Measurements from ENCODE around the gene AP2A2.

AP2A2 gene

GRCh38 chr11:1041471-1041870 lies 115.8 kb downstream of the AP2A2 start:
- ChIA-PET POLR2A (interaction anchor here (0.6 kb wide), 1 partner anchor 124 kb away, joined by 5 read pairs; no protein-coding TSS in a partner anchor), CTCF (interaction anchor here (1.3 kb wide), 1 partner anchor 10 kb away, joined by 6 read pairs; no protein-coding TSS in a partner anchor)
- Histone ChIP-seq H3K27ac (ENCODE audit: extremely low read depth, low read depth, low read length) (no peak overlapping the region), H3K36me3 (ENCODE audit: control insufficient read depth in 2 of 2, insufficient read depth in 1 of 2, low read length in 2 of 2) (no peaks in the 10 kb centered on the region), H3K9me3 (ENCODE audit: control insufficient read depth, insufficient read depth, low read depth, low read length) (no peaks in the 10 kb centered on the region), H3K4me1 (ENCODE audit: control insufficient read depth, insufficient read depth, low read length) (no peaks in the 10 kb centered on the region), H3K4me3 (ENCODE audit: low read depth, low read length) (no peak overlapping the region)
- TF ChIP-seq SALL2 (tag by site-specific recombination; IDR thresholded peaks at IDR 0.05; ENCODE audit: borderline replicate concordance): no peak
- TF ChIP-seq ZNF350 (tag by site-specific recombination; IDR thresholded peaks at IDR 0.05): no peak
- TF ChIP-seq, protein P1, sequence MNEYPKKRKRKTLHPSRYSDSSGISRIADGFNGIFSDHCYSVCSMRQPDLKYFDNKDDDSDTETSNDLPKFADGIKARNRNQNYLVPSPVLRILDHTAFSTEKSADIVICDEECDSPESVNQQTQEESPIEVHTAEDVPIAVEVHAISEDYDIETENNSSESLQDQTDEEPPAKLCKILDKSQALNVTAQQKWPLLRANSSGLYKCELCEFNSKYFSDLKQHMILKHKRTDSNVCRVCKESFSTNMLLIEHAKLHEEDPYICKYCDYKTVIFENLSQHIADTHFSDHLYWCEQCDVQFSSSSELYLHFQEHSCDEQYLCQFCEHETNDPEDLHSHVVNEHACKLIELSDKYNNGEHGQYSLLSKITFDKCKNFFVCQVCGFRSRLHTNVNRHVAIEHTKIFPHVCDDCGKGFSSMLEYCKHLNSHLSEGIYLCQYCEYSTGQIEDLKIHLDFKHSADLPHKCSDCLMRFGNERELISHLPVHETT (tag by site-specific recombination; IDR thresholded peaks at IDR 0.05): no peak
- no peak for TF ChIP-seq ZNF426 (tag by site-specific recombination; IDR thresholded peaks at IDR 0.05)
- TF ChIP-seq ZSCAN30 (tag by site-specific recombination; IDR thresholded peaks at IDR 0.05): no peak
- no peak for TF ChIP-seq ZNF571 (tag by site-specific recombination; IDR thresholded peaks at IDR 0.05)
- TF ChIP-seq MZF1 (tag by site-specific recombination; IDR thresholded peaks at IDR 0.05; ENCODE audit: borderline replicate concordance): no peak
- no peak for TF ChIP-seq ZNF626 (tag by site-specific recombination; IDR thresholded peaks at IDR 0.05)
- TF ChIP-seq ZNF280C (tag by site-specific recombination; IDR thresholded peaks at IDR 0.05): no peak

DNA sequence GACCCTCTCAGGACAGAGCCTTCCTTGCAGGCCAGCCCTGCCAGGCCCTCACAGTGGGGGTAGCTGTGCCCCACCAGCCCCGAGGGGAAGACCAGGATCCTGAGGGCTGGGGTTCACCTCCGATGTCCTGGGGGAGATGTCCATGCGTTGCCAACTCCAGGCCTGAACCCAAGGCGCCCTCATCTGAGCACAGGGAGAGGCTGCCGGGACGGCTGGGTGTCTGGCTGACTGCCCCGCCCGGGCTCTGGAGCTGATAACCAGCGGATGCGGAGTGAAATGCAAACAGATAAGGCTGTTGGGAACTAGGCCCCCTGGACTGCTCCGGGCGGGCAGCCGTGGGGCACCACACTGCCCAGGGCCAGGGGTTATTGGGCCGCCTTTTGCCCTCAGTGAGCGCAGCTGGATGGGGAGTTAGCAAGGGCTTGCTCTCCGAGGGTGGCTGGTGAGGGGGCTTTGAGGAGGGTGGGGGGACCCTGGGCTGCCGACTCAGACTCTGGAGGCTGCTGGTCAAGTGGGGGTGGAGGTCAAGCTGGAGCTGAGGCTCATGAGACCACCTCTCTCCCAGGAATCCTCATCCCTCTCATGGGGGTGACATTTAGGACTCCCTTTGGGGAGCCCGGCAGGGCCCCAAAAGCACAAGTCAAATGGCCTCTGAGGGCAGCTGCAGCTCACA lies 116.4 kb downstream of the AP2A2 start:
- Histone ChIP-seq H3K4me1 (ENCODE audit: control insufficient read depth, insufficient read depth, low read length) (no peaks in the 10 kb centered on the region), H3K27ac (ENCODE audit: extremely low read depth, low read depth, low read length) (no peak overlapping the region), H3K36me3 (ENCODE audit: control insufficient read depth in 2 of 2, insufficient read depth in 1 of 2, low read length in 2 of 2) (no peaks in the 10 kb centered on the region), H3K9me3 (ENCODE audit: control insufficient read depth, insufficient read depth, low read depth, low read length) (no peaks in the 10 kb centered on the region), H3K4me3 (ENCODE audit: low read depth, low read length) (no peak overlapping the region)
- TF ChIP-seq GLIS2 (tag by site-specific recombination; IDR thresholded peaks at IDR 0.05) (no peak), ZNF341 (tag by site-specific recombination; IDR thresholded peaks at IDR 0.05; ENCODE audit: low read depth) (no peak), ZNF521 (tag by site-specific recombination; IDR thresholded peaks at IDR 0.05) (no peak), ZNF366 (tag by site-specific recombination; conservative IDR thresholded peaks at IDR 0.05) (no peak)
- ChIA-PET POLR2A (interaction anchor here (0.6 kb wide), 1 partner anchor 125 kb away, joined by 5 read pairs; no protein-coding TSS in a partner anchor), CTCF (interaction anchor here (0.8 to 1.3 kb wide), 3 partner anchors 9 to 34 kb away, joined by 3 to 6 read pairs (median 6); no protein-coding TSS in a partner anchor)

DNA sequence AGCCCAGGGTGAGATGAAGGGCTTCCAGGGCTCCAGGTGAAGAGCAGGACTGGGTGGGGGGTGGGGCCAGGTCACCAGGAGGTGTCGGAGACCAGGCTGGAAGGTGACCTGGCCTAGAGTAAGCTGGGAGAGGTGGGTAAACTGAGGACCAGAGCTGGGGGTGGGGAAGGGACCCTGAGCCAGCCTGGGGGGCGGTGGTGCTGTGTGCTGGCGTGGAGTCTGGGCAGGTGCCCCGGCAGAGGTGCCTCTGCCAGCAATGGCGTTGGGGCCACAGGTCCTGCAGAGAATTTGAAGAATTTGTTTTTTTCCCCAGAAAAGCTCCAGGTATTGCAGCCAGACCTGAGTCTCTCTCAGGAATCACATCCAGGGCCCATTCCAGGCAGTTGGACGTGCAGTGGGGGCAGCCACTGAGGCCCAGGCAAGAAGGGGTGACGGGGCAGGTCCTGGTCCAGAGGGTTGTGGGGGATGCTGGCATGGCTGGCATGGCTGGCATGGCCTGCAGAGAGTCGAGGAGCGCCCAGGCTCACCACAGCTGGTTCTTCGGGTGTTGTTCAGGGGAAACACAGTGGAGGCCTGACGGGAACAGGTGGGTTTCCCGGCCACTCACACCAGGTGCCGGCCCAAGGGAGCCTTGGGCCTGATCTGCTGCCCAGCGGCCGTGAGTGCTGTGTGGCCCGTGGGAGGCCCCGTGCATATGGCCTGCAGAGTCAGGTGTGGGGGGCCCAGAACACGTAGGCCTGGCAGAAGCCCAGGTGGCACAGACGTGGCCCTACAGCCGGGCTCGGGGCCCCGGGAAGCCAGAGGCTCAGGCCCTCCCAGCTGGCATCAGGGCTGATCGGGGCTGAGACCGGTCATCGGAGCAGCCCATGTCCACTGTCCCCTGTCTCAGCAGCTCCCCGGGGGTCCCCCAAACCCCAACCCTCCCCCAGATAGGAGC lies 117.2 kb downstream of the AP2A2 start:
- no peak for TF ChIP-seq ZNF404 (tag by site-specific recombination; IDR thresholded peaks at IDR 0.05)
- no peak for TF ChIP-seq ZNF555 (tag by site-specific recombination; conservative IDR thresholded peaks at IDR 0.05)
- no peak for TF ChIP-seq ZNF23 (tag by site-specific recombination; IDR thresholded peaks at IDR 0.05; ENCODE audit: borderline replicate concordance)
- no peak for TF ChIP-seq ZNF529 (tag by site-specific recombination; IDR thresholded peaks at IDR 0.05; ENCODE audit: insufficient replicate concordance)
- TF ChIP-seq ZNF398 (tag by site-specific recombination; IDR thresholded peaks at IDR 0.05): no peak
- no peak for TF ChIP-seq ZNF350 (tag by site-specific recombination; IDR thresholded peaks at IDR 0.05)
- TF ChIP-seq ZNF561 (tag by site-specific recombination; IDR thresholded peaks at IDR 0.05; ENCODE audit: borderline replicate concordance): no peak
- H3K36me3 ChIP-seq (ENCODE audit: control insufficient read depth in 2 of 2, insufficient read depth in 1 of 2, low read length in 2 of 2): no peaks in the 10 kb centered on the region
- H3K4me1 ChIP-seq (ENCODE audit: control insufficient read depth, insufficient read depth, low read length): no peaks in the 10 kb centered on the region
- ChIA-PET POLR2A (no interaction called here), CTCF (interaction anchor here (0.8 to 1.0 kb wide), 2 partner anchors 8 to 35 kb away, joined by 3 to 6 read pairs; no protein-coding TSS in a partner anchor)
- no peak overlapping the region for H3K27ac ChIP-seq (ENCODE audit: extremely low read depth, low read depth, low read length)
- no peak overlapping the region for H3K4me3 ChIP-seq (ENCODE audit: low read depth, low read length)
- no peaks in the 10 kb centered on the region for H3K9me3 ChIP-seq (ENCODE audit: control insufficient read depth, insufficient read depth, low read depth, low read length)
